ENCODE measurements around the gene ZNF853.

GRCh38 chr7:6567886-6568285, 47.5 kb upstream of the ZNF853 start:
- TF ChIP-seq POLR2AphosphoS5 (IDR thresholded peaks at IDR 0.05; ENCODE audit: borderline replicate concordance, low read depth, low read length) (no peak), EZH2 (IDR thresholded peaks at IDR 0.05) (no peak)

All from SK-N-MC (cell line).